HT-29 (cell line): ENCODE measurements around the gene HYI. TPM values are rescaled to one million over a fixed set of nuclear protein-coding genes. Genes with fewer than 3 reads are reported as not detected.
"Not testable (repeated sequence)": the region's sequence is repeated elsewhere in the genome, so short reads cannot be mapped to it uniquely, and the experiment has no call there.

ENCODE experiments used
- DNase-seq: peaks from one replicate; pipeline ENCODE4 v3.0.0-alpha.2; 2015; ENCODE audit warnings: low spot score
- total RNA-seq: library from RNA; depleted of rRNA; stranded (reverse); fragments of >200 nt; shearing (Covaris generic); gene quantifications from 2 replicates; pipeline ENCODE4 v1.2.3, GENCODE V29; 2014

Gene HYI
- total RNA-seq, 1 experiment from 2014 or later = 69.1 TPM

- no peak for DNase-seq
Observed at GRCh38 chr1:43464681-43465504, 11.2 kb upstream of the HYI start.

- no peak for DNase-seq
Observed at GRCh38 chr1:43463479-43463878, 9.7 kb upstream of the HYI start.

- DNase-seq = no peak
Observed at GRCh38 chr1:43460988-43461693, 7.4 kb upstream of the HYI start.

GRCh38 chr1:43458379-43458778, 4.6 kb upstream of the HYI start:
- DNase-seq = not testable (repeated sequence)

GRCh38 chr1:43455213-43455889, 1.6 kb upstream of the HYI start:
- no peak for DNase-seq

- peak; percentile 89 for DNase-seq
Observed at GRCh38 chr1:43454270-43455011, 710 bp upstream of the HYI start.

GRCh38 chr1:43452789-43453441, 816 bp downstream of the HYI start:
- peak; percentile 23 for DNase-seq

- no peak for DNase-seq
Observed at GRCh38 chr1:43451701-43452532, 1.8 kb downstream of the HYI start.

- no peak for DNase-seq
Observed at GRCh38 chr1:43451157-43451591, 2.6 kb downstream of the HYI start.

GRCh38 chr1:43450251-43450941, 3.3 kb downstream of the HYI start:
- no peak for DNase-seq

GRCh38 chr1:43449708-43450069, 4.0 kb downstream of the HYI start:
- DNase-seq = no peak

GRCh38 chr1:43448955-43449707, 4.6 kb downstream of the HYI start:
- DNase-seq = no peak

GRCh38 chr1:43447891-43448708, 5.6 kb downstream of the HYI start:
- DNase-seq = peak; percentile 35

- no peak for DNase-seq
Observed at GRCh38 chr1:43446881-43447835, 6.6 kb downstream of the HYI start.

GRCh38 chr1:43446388-43446740, 7.4 kb downstream of the HYI start:
- no peak for DNase-seq

- DNase-seq = no peak
Observed at GRCh38 chr1:43445606-43446387, 7.9 kb downstream of the HYI start.
